IMR-90 (cell line): ENCODE results near the gene GDF9. TPM values are rescaled to one million over a fixed set of nuclear protein-coding genes. Genes with fewer than 3 reads are reported as not detected.

Experiments used
- ATAC-seq: fragments of 200-7000 bp; cut with Tn5 transposase; 2 replicates; pipeline ENCODE4 v1.9.1; 2020; ENCODE audit warnings: low read depth, mild to moderate bottlenecking, moderate library complexity
- BruUV-seq: library from RNA; stranded (reverse); fragments of 400-500 nt; replicated peaks from 2 replicates; lab custom pipeline; 2021; lab: Mats Ljungman, UMichigan
- CTCF ChIA-PET: fragments of 300-600 bp; formaldehyde crosslinking; extraction: SDS; loops from one replicate; lab custom pipeline; 2021; ENCODE audit warnings: antibody characterized with exemption; lab: Yijun Ruan, JAX
- POLR2A ChIA-PET: fragments of 300-600 bp; sonication (Branson Sonifier 250); formaldehyde crosslinking; loops from one replicate; lab custom pipeline; 2022; ENCODE audit warnings: antibody characterized with exemption; ENCODE audit not compliant: unreplicated experiment; lab: Charles Lee
- DNase-seq: peaks from one replicate; pipeline ENCODE4 v3.0.0; 2013
- H2AFZ ChIP-seq: replicated peaks from 2 replicates; pipeline ENCODE3; 2013; ENCODE audit warnings: low read length, mild to moderate bottlenecking; ENCODE audit not compliant: poor library complexity
- H2AK5ac ChIP-seq: 2 replicates; pipeline ENCODE4 v1.6.1; 2013; ENCODE audit warnings: low read depth, low read length, inconsistent platforms
- H2AK9ac ChIP-seq: replicated peaks from 2 replicates; pipeline ENCODE3; 2013; ENCODE audit warnings: mild to moderate bottlenecking, low read depth, low read length, moderate library complexity; ENCODE audit not compliant: poor library complexity
- H2BK120ac ChIP-seq: 2 replicates; pipeline ENCODE4 v1.6.1; 2013; ENCODE audit warnings: low read depth, low read length, inconsistent platforms
- H2BK15ac ChIP-seq: 3 replicates; pipeline ENCODE4 v1.6.1; 2013; ENCODE audit warnings: low read depth, low read length, inconsistent platforms
- H2BK20ac ChIP-seq: 2 replicates; pipeline ENCODE4 v1.6.1; 2013; ENCODE audit warnings: low read depth, mild to moderate bottlenecking, inconsistent platforms, low read length, moderate library complexity
- H2BK5ac ChIP-seq: 2 replicates; pipeline ENCODE4 v1.6.1; 2013; ENCODE audit warnings: mild to moderate bottlenecking, low read depth, low read length, inconsistent platforms; ENCODE audit not compliant: poor library complexity, severe bottlenecking
- H3K14ac ChIP-seq: replicated peaks from 2 replicates; pipeline ENCODE4 v1.6.1; 2013; ENCODE audit warnings: low read depth, low read length, inconsistent platforms
- H3K18ac ChIP-seq: 2 replicates; pipeline ENCODE4 v1.6.1; 2013; ENCODE audit warnings: low read depth, low read length, control low read depth
- H3K23ac ChIP-seq: 2 replicates; pipeline ENCODE4 v1.6.1; 2013; ENCODE audit warnings: low read depth, low read length, inconsistent platforms
- H3K27ac ChIP-seq: 2 replicates; pipeline ENCODE4 v1.5.1; 2013; ENCODE audit warnings: mild to moderate bottlenecking, control low read depth, low read length; ENCODE audit not compliant: insufficient read depth
- H3K27me3 ChIP-seq: 2 replicates; pipeline ENCODE4 v1.6.1; 2013; ENCODE audit warnings: low read length; ENCODE audit not compliant: control insufficient read depth, insufficient read depth
- H3K36me3 ChIP-seq: 2 replicates; pipeline ENCODE4 v1.6.1; 2013; ENCODE audit warnings: low read length, mixed read lengths; ENCODE audit not compliant: control insufficient read depth, insufficient read depth
- H3K4ac ChIP-seq: 2 replicates; pipeline ENCODE4 v1.6.1; 2013; ENCODE audit warnings: low read depth, low read length, inconsistent platforms
- H3K4me1 ChIP-seq: 2 replicates; pipeline ENCODE4 v1.6.1; 2013; ENCODE audit warnings: low read length, mixed read lengths; ENCODE audit not compliant: control insufficient read depth, insufficient read depth
- H3K4me2 ChIP-seq: 2 replicates; pipeline ENCODE4 v1.6.1; 2013; ENCODE audit warnings: low read depth, mild to moderate bottlenecking, control low read depth, low read length, moderate library complexity
- H3K4me3 ChIP-seq: 2 replicates; pipeline ENCODE4 v1.5.1; 2013; ENCODE audit warnings: low read depth, mild to moderate bottlenecking, control low read depth, low read length, moderate library complexity; ENCODE audit not compliant: insufficient read depth
- H3K56ac ChIP-seq: 2 replicates; pipeline ENCODE4 v1.6.1; 2013; ENCODE audit warnings: low read length, inconsistent platforms; ENCODE audit not compliant: insufficient read depth; ENCODE audit errors: extremely low read depth
- H3K79me1 ChIP-seq, 2 experiments: 2 replicates each; pipeline ENCODE4 v1.6.1; 2013; ENCODE audit warnings: low read length in 2 of 2, inconsistent platforms in 1 of 2, low read depth in 1 of 2
- H3K9ac ChIP-seq: 2 replicates; pipeline ENCODE4 v1.6.1; 2013; ENCODE audit warnings: low read depth, low read length, control low read depth
- H3K9me1 ChIP-seq: 2 replicates; pipeline ENCODE4 v1.6.1; 2013; ENCODE audit warnings: low read length, inconsistent platforms; ENCODE audit not compliant: insufficient read depth
- H3K9me3 ChIP-seq: 2 replicates; pipeline ENCODE4 v1.6.1; 2013; ENCODE audit warnings: low read length; ENCODE audit not compliant: control insufficient read depth, insufficient read depth
- H4K20me1 ChIP-seq: 2 replicates; pipeline ENCODE4 v1.6.1; 2013; ENCODE audit warnings: low read length, inconsistent platforms; ENCODE audit not compliant: insufficient read depth
- H4K5ac ChIP-seq: 2 replicates; pipeline ENCODE4 v1.6.1; 2013; ENCODE audit warnings: mild to moderate bottlenecking, low read depth, low read length, control low read depth
- H4K8ac ChIP-seq, 2 experiments: 2 replicates each; pipeline ENCODE4 v1.6.1; 2013; ENCODE audit warnings: low read depth in 2 of 2, low read length in 2 of 2, control low read depth in 1 of 2, inconsistent platforms in 1 of 2
- H4K91ac ChIP-seq: 2 replicates; pipeline ENCODE4 v1.6.1; 2013; ENCODE audit warnings: low read depth, low read length, inconsistent platforms; ENCODE audit not compliant: insufficient read depth
- BHLHE40 ChIP-seq: fragments of 150-350 bp; IDR thresholded peaks from 2 replicates; pipeline ENCODE4 v1.6.1; 2016; ENCODE audit warnings: mild to moderate bottlenecking, low read depth, low read length
- CEBPB ChIP-seq: IDR thresholded peaks from 2 replicates; pipeline ENCODE4 v1.6.1; 2012; ENCODE audit warnings: low read depth, low read length, improper control_type of control experiment
- CHD1 ChIP-seq: IDR thresholded peaks from 2 replicates; pipeline ENCODE4 v1.6.1; 2012; ENCODE audit warnings: low read depth, low read length, improper control_type of control experiment
- ELK1 ChIP-seq: fragments of 150-350 bp; IDR thresholded peaks from 2 replicates; pipeline ENCODE4 v1.6.1; 2016; ENCODE audit warnings: low read depth, mild to moderate bottlenecking, low read length, moderate library complexity, borderline replicate concordance
- MAFK ChIP-seq: IDR thresholded peaks from 2 replicates; pipeline ENCODE4 v1.6.1; 2012; ENCODE audit warnings: low read depth, low read length, improper control_type of control experiment
- MXI1 ChIP-seq: IDR thresholded peaks from 2 replicates; pipeline ENCODE4 v1.6.1; 2012; ENCODE audit warnings: low read depth, mild to moderate bottlenecking, low read length, moderate library complexity, borderline replicate concordance
- NFE2L2 ChIP-seq: fragments of 150-350 bp; IDR thresholded peaks from 2 replicates; pipeline ENCODE4 v1.6.1; 2016; ENCODE audit warnings: low read depth, mild to moderate bottlenecking, low read length
- POLR2A ChIP-seq: IDR thresholded peaks from 2 replicates; pipeline ENCODE4 v1.6.1; 2012; ENCODE audit warnings: mild to moderate bottlenecking, low read depth, low read length
- RAD21 ChIP-seq: IDR thresholded peaks from 2 replicates; pipeline ENCODE4 v1.6.1; 2012; ENCODE audit warnings: low read length, improper control_type of control experiment
- RCOR1 ChIP-seq: IDR thresholded peaks from 2 replicates; pipeline ENCODE4 v1.6.1; 2012; ENCODE audit warnings: mild to moderate bottlenecking, low read length, improper control_type of control experiment; ENCODE audit not compliant: insufficient replicate concordance
- RFX5 ChIP-seq: IDR thresholded peaks from 2 replicates; pipeline ENCODE4 v1.8.0; 2012; ENCODE audit warnings: low read depth, mild to moderate bottlenecking, low read length, moderate library complexity
- SMC3 ChIP-seq: fragments of 150-350 bp; IDR thresholded peaks from 2 replicates; pipeline ENCODE4 v1.6.1; 2016; ENCODE audit warnings: low read depth, mild to moderate bottlenecking, antibody characterized with exemption, low read length, moderate library complexity
- USF2 ChIP-seq: fragments of 150-350 bp; IDR thresholded peaks from 2 replicates; pipeline ENCODE4 v1.6.1; 2017; ENCODE audit warnings: mild to moderate bottlenecking, antibody characterized with exemption, low read length, low read depth
- WGBS, 2 experiments: methylation state at CpG; one replicate each; pipeline versions ENCODE4 v1.1.5 to v1.1.7; 2013; ENCODE audit warnings: missing lambda C conversion rate in 2 of 2; ENCODE audit not compliant: insufficient read length in 1 of 2; ENCODE audit errors: extremely low coverage in 2 of 2; 5-methylcytosine and 5-hydroxymethylcytosine counted together
- dilution Hi-C: fragments of 300-500 bp; cut with HindIII; formaldehyde crosslinking; loops from one replicate; pipeline ENCODE4 v1.14.3; 2018; ENCODE audit warnings: low sequenced_read_pairs; ENCODE audit not compliant: unreplicated experiment
- in situ Hi-C: fragments of 300-500 bp; cut with MboI; formaldehyde crosslinking; loops from 3 replicates; pipeline ENCODE4 v1.14.3; 2019; ENCODE audit warnings: low sequenced_read_pairs, inconsistent platforms, mixed read lengths
- intact Hi-C: fragments of 100-400 bp; cut with micrococcal nuclease; formaldehyde crosslinking; loops from 2 replicates; pipeline ENCODE4 v1.10.0; 2022
- polyA plus RNA-seq, 3 experiments: library from polyadenylated mRNA; depleted of rRNA; stranded (reverse); fragments of >200 nt; gene quantifications; 2 replicates each; pipeline ENCODE4 v1.2.3, GENCODE V29; 2012; ENCODE audit warnings: low replicate concordance in 1 of 3
- total RNA-seq: library from RNA; depleted of rRNA; stranded (reverse); fragments of >200 nt; gene quantifications from 2 replicates; pipeline ENCODE4 v1.2.3, GENCODE V29; 2012
- TF ChIP-seq, protein P1 (sequence below): conservative IDR thresholded peaks from 2 replicates; pipeline ENCODE4 v1.5.1; 2012; ENCODE audit warnings: mild to moderate bottlenecking, low read depth, low read length, improper control_type of control experiment

GDF9 gene
- total and polyA plus RNA-seq, 2 of the 4 experiments (the other 2 are of a cell fraction): 0.18 to 0.21 TPM

- ChIA-PET POLR2A (interaction anchor here (0.6 to 0.7 kb wide), 2 partner anchors 8 to 53 kb away, joined by 5 to 10 read pairs; no protein-coding TSS in a partner anchor), CTCF (interaction anchor here (0.6 to 2.7 kb wide), 15 partner anchors 8 to 142 kb away, joined by 3 to 22 read pairs (median 3); partner anchors contain the start of gene KIF3A)
- no peak overlapping the region for H3K14ac ChIP-seq
- H2BK15ac ChIP-seq: no peak overlapping the region
- no peak overlapping the region for H3K4me3 ChIP-seq
- no peak overlapping the region for H2BK5ac ChIP-seq
- no peaks in the 10 kb centered on the region for H3K79me1 ChIP-seq
- DNase-seq (peak; percentile 90), ATAC-seq (peak; percentile 71)
- H3K9ac ChIP-seq: peak overlapping the region; percentile 9; the same call in 1 of the 2 replicates
- intact Hi-C loops: loop anchor here (1.0 to 5.0 kb wide), 6 partner anchors 43 to 435 kb away; partner anchors contain the start of gene SEPTIN8
- H2BK120ac ChIP-seq: peak overlapping the region; percentile 71; the same call in 1 of the 2 replicates
- peak overlapping the region; percentile 5; the same call in 1 of the 2 replicates for H3K27ac ChIP-seq
- H3K23ac ChIP-seq: no peak overlapping the region
- H3K4ac ChIP-seq: peak overlapping the region; percentile 71
- peaks cover 8% of the 10 kb centered on the region for H3K4me1 ChIP-seq
- no TSS peak for BruUV-seq
- in situ Hi-C loops: no loop called here
- H3K56ac ChIP-seq: no peak overlapping the region
- H4K91ac ChIP-seq: peak overlapping the region; percentile 89
- peak overlapping the region; percentile 91 for H2AFZ ChIP-seq
- WGBS, 2 experiments: 5% methylated on average over 7 of the region's 15 CpGs; no CpG with 5 or more reads in 1 of the 2 experiments
- H4K8ac ChIP-seq: peak overlapping the region in 1 of 2 experiments; percentile 83; a peak in 1 of 4 replicates
- H3K18ac ChIP-seq: no peak overlapping the region
- H3K9me3 ChIP-seq: no peaks in the 10 kb centered on the region
- no peaks in the 10 kb centered on the region for H4K20me1 ChIP-seq
- no peaks in the 10 kb centered on the region for H3K9me1 ChIP-seq
- H3K4me2 ChIP-seq: no peak overlapping the region
- dilution Hi-C loops: no loop called here
- no peak overlapping the region for H2AK5ac ChIP-seq
- peak overlapping the region; percentile 90 for H2AK9ac ChIP-seq
- H4K5ac ChIP-seq: peak overlapping the region; percentile 39; the same call in 1 of the 2 replicates
- no peaks in the 10 kb centered on the region for H3K27me3 ChIP-seq
- H2BK20ac ChIP-seq: no peak overlapping the region
- H3K36me3 ChIP-seq: peaks cover 6% of the 10 kb centered on the region; the same call in 1 of the 2 replicates
- TF ChIP-seq MAFK (no peak), SMC3 (peak; percentile 90), RAD21 (peak; percentile 92), NFE2L2 (no peak), RCOR1 (no peak), CHD1 (no peak), RFX5 (no peak), MXI1 (no peak), ELK1 (no peak), USF2 (no peak), BHLHE40 (no peak), CEBPB (no peak), POLR2A (no peak)
- TF ChIP-seq, protein P1, sequence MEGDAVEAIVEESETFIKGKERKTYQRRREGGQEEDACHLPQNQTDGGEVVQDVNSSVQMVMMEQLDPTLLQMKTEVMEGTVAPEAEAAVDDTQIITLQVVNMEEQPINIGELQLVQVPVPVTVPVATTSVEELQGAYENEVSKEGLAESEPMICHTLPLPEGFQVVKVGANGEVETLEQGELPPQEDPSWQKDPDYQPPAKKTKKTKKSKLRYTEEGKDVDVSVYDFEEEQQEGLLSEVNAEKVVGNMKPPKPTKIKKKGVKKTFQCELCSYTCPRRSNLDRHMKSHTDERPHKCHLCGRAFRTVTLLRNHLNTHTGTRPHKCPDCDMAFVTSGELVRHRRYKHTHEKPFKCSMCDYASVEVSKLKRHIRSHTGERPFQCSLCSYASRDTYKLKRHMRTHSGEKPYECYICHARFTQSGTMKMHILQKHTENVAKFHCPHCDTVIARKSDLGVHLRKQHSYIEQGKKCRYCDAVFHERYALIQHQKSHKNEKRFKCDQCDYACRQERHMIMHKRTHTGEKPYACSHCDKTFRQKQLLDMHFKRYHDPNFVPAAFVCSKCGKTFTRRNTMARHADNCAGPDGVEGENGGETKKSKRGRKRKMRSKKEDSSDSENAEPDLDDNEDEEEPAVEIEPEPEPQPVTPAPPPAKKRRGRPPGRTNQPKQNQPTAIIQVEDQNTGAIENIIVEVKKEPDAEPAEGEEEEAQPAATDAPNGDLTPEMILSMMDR: peak; percentile 90
These were observed 46.0 kb downstream of the GDF9 start for GRCh38 chr5:132820162-132820754.
